ENCODE results near the gene CACNA1F.

GRCh38 chrX:49232525-49232924 lies 615 bp downstream of the CACNA1F start:
- TF ChIP-seq EZH2 (IDR thresholded peaks at IDR 0.05; ENCODE audit: insufficient read depth, poor library complexity, severe bottlenecking) (no peak), EZH2phosphoT487 (IDR thresholded peaks at IDR 0.05; ENCODE audit: insufficient read depth, low read depth) (no peak)

Measured in GM23248 (cell line).